Body of pancreas (tissue), 4 donors: ENCODE measurements around the gene ABCB8. TPM values are rescaled to one million over a fixed set of nuclear protein-coding genes. Genes with fewer than 3 reads are reported as not detected.

ENCODE experiments used
- ATAC-seq: fragments of 150-250 bp; one replicate; pipeline ENCODE4 v1.9.1; 2016
- DNase-seq, 4 donors: peaks; one replicate each; pipeline ENCODE4 v3.0.0-alpha.2; 2019
- H3K27ac ChIP-seq, 4 donors: fragments of 200-600 bp; sonication (generic); 1 replicate in 3 of 4; 2 replicates in 1 of 4; pipeline versions ENCODE4 v1.5.1 to v1.6.1; 2016 to 2019; ENCODE audit warnings: mild to moderate bottlenecking in 1 of 4, mixed read lengths in 1 of 4, moderate library complexity in 1 of 4
- H3K27me3 ChIP-seq, 2 donors: fragments of 200-600 bp; sonication (generic); one replicate each; pipeline ENCODE4 v1.6.0; 2016; ENCODE audit warnings: mild to moderate bottlenecking in 1 of 2
- H3K36me3 ChIP-seq, 2 donors: fragments of 200-600 bp; sonication (generic); replicated peaks in 1 of 2; 2 replicates each; pipeline ENCODE4 v1.5.1; 2016; ENCODE audit warnings: low read depth in 2 of 2; ENCODE audit not compliant: insufficient read depth in 1 of 2
- H3K4me1 ChIP-seq: fragments of 200-600 bp; sonication (generic); one replicate; pipeline ENCODE4 v1.6.0; 2016
- H3K4me3 ChIP-seq, 2 donors: fragments of 200-600 bp; sonication (generic); 1 replicate in 1 of 2; 2 replicates in 1 of 2; pipeline ENCODE4 v1.5.1; 2016 to 2019
- H3K9me3 ChIP-seq, 3 donors: fragments of 200-600 bp; sonication (generic); 1 replicate in 2 of 3; 2 replicates in 1 of 3; pipeline ENCODE4 v1.5.1; 2016
- CTCF ChIP-seq, 7 experiments: fragments of 450-650 bp in 4 of 7; fragments of 200-600 bp in 3 of 7; sonication (generic) in 3 of 7; IDR thresholded peaks; one replicate each; pipeline ENCODE4 v1.5.1; 2016 to 2019; ENCODE audit warnings: antibody characterized with exemption in 7 of 7
- POLR2A ChIP-seq, 3 donors: fragments of 450-650 bp; IDR thresholded peaks; one replicate each; pipeline ENCODE4 v1.6.1; 2016; ENCODE audit warnings: antibody characterized with exemption in 3 of 3, mild to moderate bottlenecking in 2 of 3
- WGBS, 2 donors: methylation state at CpG; one replicate each; pipeline ENCODE4 v1.1.5; 2017; 5-methylcytosine and 5-hydroxymethylcytosine counted together
- intact Hi-C: fragments of 100-400 bp; cut with DNase I; formaldehyde crosslinking; loops from one replicate; pipeline ENCODE4 v1.15.1; 2023
- total RNA-seq, 2 donors: library from RNA; depleted of rRNA; stranded (reverse); fragments of >200 nt; gene quantifications; one replicate each; pipeline ENCODE4 v1.1.0, GENCODE V29; 2016

The ABCB8 gene
- total RNA-seq, 2 donors from 2014 or later = 8.8 to 39.6 TPM

DNA sequence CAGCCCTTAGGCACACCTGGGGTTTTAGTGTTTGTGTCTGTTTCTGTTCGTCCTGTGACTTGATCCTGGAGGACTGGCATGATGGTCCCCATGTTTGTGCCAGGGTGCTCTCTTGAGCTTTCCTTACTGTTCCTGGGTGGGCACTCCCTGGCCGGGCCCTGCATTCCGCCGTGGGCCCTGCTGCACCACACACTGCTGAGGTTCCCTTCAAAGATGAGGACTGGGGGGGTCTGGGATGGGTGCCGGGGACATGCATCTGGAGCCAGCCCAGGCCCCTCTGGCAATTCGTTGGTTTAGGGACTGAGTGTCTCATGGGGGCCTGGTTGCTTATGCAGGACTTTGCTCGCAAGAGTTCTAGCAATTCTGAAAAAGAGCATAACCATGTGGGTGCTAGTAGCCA lies 62.8 kb downstream of the ABCB8 start:
- 80 to 82% methylated on average over 7 of the region's 7 CpGs for WGBS, 2 donors
- Histone ChIP-seq H3K9me3 (no peaks in the 10 kb centered on the region), H3K4me3 (no peak overlapping the region), H3K36me3 (no peaks in the 10 kb centered on the region), H3K27me3 (no peaks in the 10 kb centered on the region), H3K27ac (no peak overlapping the region), H3K4me1 (peaks cover 43% of the 10 kb centered on the region)
- ATAC-seq (no peak), DNase-seq (no peak)
- intact Hi-C loops = no loop called here
- no peak for TF ChIP-seq POLR2A (IDR thresholded peaks at IDR 0.05)
- no peak for TF ChIP-seq CTCF (IDR thresholded peaks at IDR 0.05)

DNA sequence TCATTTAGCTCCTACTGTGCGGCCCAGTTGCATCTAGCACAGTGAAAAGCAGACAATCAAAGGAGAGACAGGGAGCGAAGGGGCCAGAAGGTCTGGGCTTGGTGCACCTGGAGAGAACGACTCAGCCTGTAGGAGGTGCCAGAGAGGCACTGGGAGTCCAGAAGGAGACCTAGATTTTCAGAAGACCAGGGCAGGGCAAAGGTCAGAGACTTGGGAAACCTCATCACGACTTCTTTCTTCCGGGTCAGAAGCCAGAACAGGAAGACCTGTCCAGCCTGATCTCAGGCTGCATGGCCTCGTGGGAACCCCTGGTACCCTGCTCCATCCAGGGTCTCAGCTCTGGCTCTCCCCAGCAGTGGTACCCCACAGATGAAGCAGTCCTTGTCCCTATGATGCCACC lies 63.2 kb downstream of the ABCB8 start:
- Histone ChIP-seq H3K36me3 (no peaks in the 10 kb centered on the region), H3K9me3 (no peaks in the 10 kb centered on the region), H3K27me3 (no peaks in the 10 kb centered on the region), H3K27ac (no peak overlapping the region), H3K4me1 (peaks cover 43% of the 10 kb centered on the region), H3K4me3 (no peak overlapping the region)
- DNase-seq (peak; percentile 52 to 72 (median 62)), ATAC-seq (no peak)
- 30 to 46% methylated on average over 5 to 6 of the region's 6 CpGs for WGBS, 2 donors
- intact Hi-C loops = no loop called here
- TF ChIP-seq POLR2A (IDR thresholded peaks at IDR 0.05) = no peak
- TF ChIP-seq CTCF (IDR thresholded peaks at IDR 0.05) = peak; percentile 37 to 61 (median 47)

DNA sequence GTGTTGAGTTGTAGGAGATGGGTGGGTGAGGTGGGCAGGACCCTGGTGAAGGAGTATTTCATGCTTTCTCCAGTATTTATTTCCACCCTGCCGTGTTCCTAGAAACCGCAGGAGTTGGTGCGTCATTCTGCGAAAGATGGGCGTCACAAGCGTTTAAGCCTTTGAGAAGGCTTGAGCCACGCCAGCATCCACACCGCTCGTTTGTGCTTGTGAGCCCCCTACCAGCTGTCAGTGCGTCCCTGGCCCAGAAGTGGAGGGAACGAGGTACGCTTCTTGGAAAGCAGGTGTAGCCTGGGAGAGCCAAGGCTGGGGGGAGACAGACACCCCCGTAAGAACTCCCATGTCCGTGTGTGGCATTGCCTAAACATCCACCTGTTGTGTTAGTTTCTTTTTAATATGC lies 63.7 kb downstream of the ABCB8 start:
- TF ChIP-seq CTCF (IDR thresholded peaks at IDR 0.05) = no peak
- no peak for TF ChIP-seq POLR2A (IDR thresholded peaks at IDR 0.05)
- Histone ChIP-seq H3K27ac (no peak overlapping the region), H3K4me1 (peaks cover 43% of the 10 kb centered on the region), H3K27me3 (no peaks in the 10 kb centered on the region), H3K9me3 (no peaks in the 10 kb centered on the region), H3K4me3 (no peak overlapping the region), H3K36me3 (no peaks in the 10 kb centered on the region)
- intact Hi-C loops = no loop called here
- ATAC-seq = no peak
- 81 to 87% methylated on average over 14 of the region's 14 CpGs for WGBS, 2 donors
- no peak for DNase-seq

DNA sequence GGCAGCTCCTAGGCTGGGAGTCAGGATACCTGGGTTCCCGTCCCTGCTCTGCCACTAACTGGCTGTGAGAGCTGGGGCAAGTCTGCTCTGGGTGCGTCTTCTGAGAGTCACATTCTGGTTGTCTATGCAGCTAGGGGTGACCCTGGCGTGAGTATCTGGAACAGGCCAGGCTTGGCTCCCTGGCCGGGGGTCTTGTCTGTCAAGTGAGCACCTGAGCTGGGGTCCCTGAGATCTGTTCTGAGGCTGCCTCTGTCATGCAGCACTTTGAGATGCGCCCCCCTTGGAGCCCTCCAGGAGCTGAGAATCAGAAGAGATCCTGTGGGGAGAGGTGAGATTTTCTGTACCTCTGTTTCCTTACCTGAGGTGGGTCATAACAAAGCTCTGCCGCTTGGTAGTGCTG lies 65.5 kb downstream of the ABCB8 start:
- DNase-seq (no peak), ATAC-seq (no peak)
- Histone ChIP-seq H3K36me3 (no peaks in the 10 kb centered on the region), H3K4me3 (no peak overlapping the region), H3K27me3 (no peaks in the 10 kb centered on the region), H3K27ac (no peak overlapping the region), H3K4me1 (peaks cover 30% of the 10 kb centered on the region), H3K9me3 (no peaks in the 10 kb centered on the region)
- WGBS, 2 donors = 82 to 84% methylated on average over 6 of the region's 6 CpGs
- intact Hi-C loops = no loop called here
- TF ChIP-seq POLR2A (IDR thresholded peaks at IDR 0.05) = no peak
- TF ChIP-seq CTCF (IDR thresholded peaks at IDR 0.05) = no peak

GRCh38 chr7:151094675-151095074 lies 66.4 kb downstream of the ABCB8 start:
- no peak overlapping the region for H3K4me3 ChIP-seq
- WGBS, 2 donors = 87 to 89% methylated on average over 5 of the region's 5 CpGs
- H3K36me3 ChIP-seq = no peaks in the 10 kb centered on the region
- no peaks in the 10 kb centered on the region for H3K9me3 ChIP-seq
- H3K27me3 ChIP-seq = no peaks in the 10 kb centered on the region
- ATAC-seq (no peak), DNase-seq (no peak)
- no peak overlapping the region for H3K27ac ChIP-seq
- TF ChIP-seq CTCF (IDR thresholded peaks at IDR 0.05) = no peak
- peaks cover 21% of the 10 kb centered on the region for H3K4me1 ChIP-seq
- intact Hi-C loops = no loop called here
